Suprapubic skin (tissue), 4 donors: ENCODE results near the gene PXMP2. TPM values are rescaled to one million over a fixed set of nuclear protein-coding genes. Genes with fewer than 3 reads are reported as not detected.

Experiments used
- DNase-seq, 2 donors: peaks; one replicate each; pipeline ENCODE4 v3.0.0-alpha.2; 2019; ENCODE audit warnings: low spot score in 2 of 2
- H3K27ac ChIP-seq: fragments of 200-600 bp; sonication (generic); one replicate; pipeline ENCODE4 v1.5.1; 2019
- H3K27me3 ChIP-seq: fragments of 200-600 bp; sonication (generic); one replicate; pipeline ENCODE4 v1.5.1; 2019
- H3K36me3 ChIP-seq: fragments of 200-600 bp; sonication (generic); one replicate; pipeline ENCODE4 v1.5.1; 2019
- H3K4me1 ChIP-seq: fragments of 200-600 bp; sonication (generic); one replicate; pipeline ENCODE4 v1.5.1; 2019
- H3K4me3 ChIP-seq: fragments of 200-600 bp; sonication (generic); one replicate; pipeline ENCODE4 v1.5.1; 2019; ENCODE audit warnings: mild to moderate bottlenecking
- H3K9me3 ChIP-seq: fragments of 200-600 bp; sonication (generic); one replicate; pipeline ENCODE4 v1.5.1; 2019
- EP300 ChIP-seq: sonication (generic); formaldehyde crosslinking; IDR thresholded peaks from one replicate; pipeline ENCODE4 v1.6.1; 2017; ENCODE audit warnings: antibody characterized with exemption
- POLR2A ChIP-seq, 2 donors: fragments of 450-650 bp; IDR thresholded peaks; one replicate each; pipeline ENCODE4 v1.6.1; 2017; ENCODE audit warnings: antibody characterized with exemption in 2 of 2, mild to moderate bottlenecking in 2 of 2, moderate library complexity in 2 of 2
- POLR2AphosphoS5 ChIP-seq, 3 donors: sonication (generic); formaldehyde crosslinking; IDR thresholded peaks; one replicate each; pipeline ENCODE4 v1.6.1; 2017; ENCODE audit warnings: antibody characterized with exemption in 3 of 3
- WGBS: methylation state at CpG from one replicate; pipeline ENCODE4 v1.1.5; 2018; 5-methylcytosine and 5-hydroxymethylcytosine counted together
- total RNA-seq, 4 donors: library from RNA; depleted of rRNA; stranded (reverse); fragments of >200 nt; gene quantifications; one replicate each; pipeline ENCODE4 v1.1.0, GENCODE V29; 2016
- TF ChIP-seq, protein P1 (sequence below), 2 donors: fragments of 200-600 bp in 1 of 2; fragments of 450-650 bp in 1 of 2; sonication (generic) in 1 of 2; IDR thresholded peaks; one replicate each; pipeline ENCODE4 v1.5.1; 2016 to 2019; ENCODE audit warnings: antibody characterized with exemption in 2 of 2, mild to moderate bottlenecking in 1 of 2, moderate library complexity in 1 of 2

PXMP2 gene
- total RNA-seq, 4 donors from 2014 or later, result 10.0 to 30.0 (median 22.4) TPM

DNA sequence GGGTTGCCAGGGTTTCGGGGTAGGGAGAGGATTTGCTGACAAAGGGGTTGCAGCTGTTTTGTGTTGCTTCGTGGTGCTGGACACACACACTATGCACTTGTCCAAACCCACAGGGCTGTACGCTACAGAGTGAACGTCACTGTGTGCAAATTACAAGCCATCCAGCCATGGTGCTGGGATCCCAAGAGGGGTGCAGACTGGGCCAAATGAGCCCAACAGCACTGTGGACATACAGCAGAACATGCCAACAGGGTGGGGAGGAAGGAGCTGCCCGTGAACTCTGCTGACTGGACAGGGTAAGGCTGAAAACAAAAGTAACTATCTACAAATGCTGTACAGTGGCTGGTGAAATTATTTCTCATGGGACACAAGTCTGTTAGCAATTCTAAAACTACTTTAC lies 25.4 kb upstream of the PXMP2 start:
- no peaks in the 10 kb centered on the region for H3K4me1 ChIP-seq

GRCh38 chr12:132662901-132663755 lies 24.3 kb upstream of the PXMP2 start:
- WGBS, result 86% methylated on average over 25 of the region's 29 CpGs
- no peak for TF ChIP-seq POLR2A (IDR thresholded peaks at IDR 0.05)
- TF ChIP-seq EP300, result no peak
- no peak for TF ChIP-seq POLR2AphosphoS5 (IDR thresholded peaks at IDR 0.05)
- TF ChIP-seq, protein P1, sequence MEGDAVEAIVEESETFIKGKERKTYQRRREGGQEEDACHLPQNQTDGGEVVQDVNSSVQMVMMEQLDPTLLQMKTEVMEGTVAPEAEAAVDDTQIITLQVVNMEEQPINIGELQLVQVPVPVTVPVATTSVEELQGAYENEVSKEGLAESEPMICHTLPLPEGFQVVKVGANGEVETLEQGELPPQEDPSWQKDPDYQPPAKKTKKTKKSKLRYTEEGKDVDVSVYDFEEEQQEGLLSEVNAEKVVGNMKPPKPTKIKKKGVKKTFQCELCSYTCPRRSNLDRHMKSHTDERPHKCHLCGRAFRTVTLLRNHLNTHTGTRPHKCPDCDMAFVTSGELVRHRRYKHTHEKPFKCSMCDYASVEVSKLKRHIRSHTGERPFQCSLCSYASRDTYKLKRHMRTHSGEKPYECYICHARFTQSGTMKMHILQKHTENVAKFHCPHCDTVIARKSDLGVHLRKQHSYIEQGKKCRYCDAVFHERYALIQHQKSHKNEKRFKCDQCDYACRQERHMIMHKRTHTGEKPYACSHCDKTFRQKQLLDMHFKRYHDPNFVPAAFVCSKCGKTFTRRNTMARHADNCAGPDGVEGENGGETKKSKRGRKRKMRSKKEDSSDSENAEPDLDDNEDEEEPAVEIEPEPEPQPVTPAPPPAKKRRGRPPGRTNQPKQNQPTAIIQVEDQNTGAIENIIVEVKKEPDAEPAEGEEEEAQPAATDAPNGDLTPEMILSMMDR (IDR thresholded peaks at IDR 0.05), result no peak
- Histone ChIP-seq H3K27ac (no peak overlapping the region), H3K9me3 (no peaks in the 10 kb centered on the region), H3K36me3 (peaks cover 99% of the 10 kb centered on the region), H3K4me1 (no peaks in the 10 kb centered on the region), H3K27me3 (no peaks in the 10 kb centered on the region), H3K4me3 (no peak overlapping the region)
- no peak for DNase-seq

More for the DNA sequence above, 25.4 kb upstream of the PXMP2 start:
- H3K36me3 ChIP-seq, result peaks cover 99% of the 10 kb centered on the region
- TF ChIP-seq POLR2A (IDR thresholded peaks at IDR 0.05) (no peak), EP300 (no peak), POLR2AphosphoS5 (IDR thresholded peaks at IDR 0.05) (no peak)
- TF ChIP-seq, protein P1 (IDR thresholded peaks at IDR 0.05), result no peak
- H3K27ac ChIP-seq, result no peak overlapping the region
- H3K4me3 ChIP-seq, result no peak overlapping the region
- H3K27me3 ChIP-seq, result no peaks in the 10 kb centered on the region
- DNase-seq, result no peak
- no peaks in the 10 kb centered on the region for H3K9me3 ChIP-seq
- 81% methylated on average over 5 of the region's 5 CpGs for WGBS

DNA sequence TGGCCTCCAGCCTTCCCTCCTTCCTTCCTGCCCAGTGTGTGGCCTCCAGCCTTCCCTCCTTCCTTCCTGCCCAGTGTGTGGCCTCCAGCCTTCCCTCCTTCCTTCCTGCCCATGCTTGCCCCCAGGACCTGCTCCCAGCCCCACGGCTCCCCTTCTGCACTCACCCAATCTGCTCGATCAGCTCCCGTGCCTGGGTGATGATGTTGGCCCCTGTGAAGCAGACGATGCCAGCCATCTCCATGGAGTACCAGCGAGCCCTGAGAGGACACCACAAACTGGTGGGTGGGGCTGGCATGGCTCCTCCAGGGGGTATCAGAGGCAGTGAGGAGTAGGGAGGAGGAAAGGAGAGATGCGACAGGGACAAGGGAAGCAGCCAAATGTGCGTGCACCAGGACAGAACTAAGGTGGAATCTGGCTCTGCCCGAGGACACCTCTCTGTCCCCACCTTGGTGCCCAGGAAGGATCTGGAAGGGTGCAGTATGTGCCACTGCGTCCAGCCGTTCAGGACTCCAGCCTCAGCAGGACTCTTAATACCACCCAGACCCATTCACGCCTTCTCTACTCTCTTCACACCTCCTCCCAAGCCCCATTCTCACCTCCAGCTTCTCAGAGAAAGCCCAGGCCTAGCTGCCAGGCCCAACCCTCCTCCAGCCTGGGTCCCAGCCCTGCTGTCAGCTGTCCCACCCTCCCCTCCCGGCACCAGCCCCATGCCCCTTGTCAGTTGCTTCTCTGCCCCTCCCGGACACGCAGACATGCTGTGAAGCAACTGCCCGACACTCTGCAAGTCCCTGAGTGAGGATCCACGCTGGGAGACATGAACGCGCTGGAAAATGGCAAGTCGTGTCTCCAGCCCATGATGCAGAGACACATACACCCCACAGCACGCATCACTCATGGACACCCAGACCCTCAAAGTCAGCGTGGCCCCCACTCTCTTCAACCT lies 22.9 kb upstream of the PXMP2 start:
- H3K27ac ChIP-seq, result no peak overlapping the region
- no peak for DNase-seq
- H3K4me3 ChIP-seq, result no peak overlapping the region
- peaks cover 99% of the 10 kb centered on the region for H3K36me3 ChIP-seq
- H3K9me3 ChIP-seq, result no peaks in the 10 kb centered on the region
- TF ChIP-seq POLR2A (IDR thresholded peaks at IDR 0.05) (no peak), POLR2AphosphoS5 (IDR thresholded peaks at IDR 0.05) (no peak), EP300 (no peak)
- TF ChIP-seq, protein P1 (IDR thresholded peaks at IDR 0.05), result no peak
- 90% methylated on average over 21 of the region's 21 CpGs for WGBS
- H3K27me3 ChIP-seq, result no peaks in the 10 kb centered on the region
- no peaks in the 10 kb centered on the region for H3K4me1 ChIP-seq

DNA sequence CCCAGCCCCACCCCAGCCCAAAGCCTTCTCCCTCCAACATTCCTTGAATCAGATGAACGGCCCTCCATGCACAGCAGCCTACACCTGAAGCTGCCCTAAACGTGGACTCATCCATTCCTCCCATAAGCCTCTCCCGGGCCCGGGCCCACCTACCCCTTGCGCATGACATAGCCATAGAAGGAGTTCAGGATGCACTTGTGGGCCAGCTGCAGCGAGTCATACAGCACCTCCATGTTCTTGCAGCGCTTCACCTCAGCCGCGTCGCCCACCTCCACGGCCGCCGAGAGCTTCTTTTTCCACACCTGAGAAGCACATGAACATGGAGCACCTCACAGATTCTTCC lies 22.3 kb upstream of the PXMP2 start:
- Histone ChIP-seq H3K27ac (no peak overlapping the region), H3K4me3 (no peak overlapping the region), H3K36me3 (peaks cover 99% of the 10 kb centered on the region), H3K27me3 (no peaks in the 10 kb centered on the region), H3K9me3 (no peaks in the 10 kb centered on the region), H3K4me1 (no peaks in the 10 kb centered on the region)
- TF ChIP-seq EP300 (no peak), POLR2AphosphoS5 (IDR thresholded peaks at IDR 0.05) (no peak), POLR2A (IDR thresholded peaks at IDR 0.05) (no peak)
- TF ChIP-seq, protein P1 (IDR thresholded peaks at IDR 0.05), result no peak
- WGBS, result 93% methylated on average over 13 of the region's 13 CpGs
- DNase-seq, result no peak

GRCh38 chr12:132665794-132666193 lies 21.6 kb upstream of the PXMP2 start:
- H3K27me3 ChIP-seq, result no peaks in the 10 kb centered on the region
- no peak for DNase-seq
- H3K9me3 ChIP-seq, result no peaks in the 10 kb centered on the region
- H3K4me3 ChIP-seq, result no peak overlapping the region
- no peaks in the 10 kb centered on the region for H3K4me1 ChIP-seq
- WGBS, result 92% methylated on average over 6 of the region's 6 CpGs
- H3K36me3 ChIP-seq, result peaks cover 97% of the 10 kb centered on the region
- no peak overlapping the region for H3K27ac ChIP-seq
- no peak for TF ChIP-seq POLR2AphosphoS5 (IDR thresholded peaks at IDR 0.05)
- TF ChIP-seq EP300, result no peak
- TF ChIP-seq POLR2A (IDR thresholded peaks at IDR 0.05), result no peak
- TF ChIP-seq, protein P1 (IDR thresholded peaks at IDR 0.05), result no peak
